Measurements from ENCODE around the gene BUB1. TPM values are rescaled to one million over a fixed set of nuclear protein-coding genes. Genes with fewer than 3 reads are reported as not detected.
A peak's percentile ranks its signal among the peaks of the same experiment; 100 is the strongest.
"Not testable (repeated sequence)": the region's sequence is repeated elsewhere in the genome, so short reads cannot be mapped to it uniquely, and the experiment has no call there.

Gene BUB1
- total RNA-seq, 3 donors from 2014 or later = 9.5 to 15.7 (median 15.4) TPM

- not testable (repeated sequence) for H3K27me3 Mint-ChIP-seq (ENCODE audit: low read depth); H3K36me3 Mint-ChIP-seq (ENCODE audit: insufficient read depth); H3K4me3 Mint-ChIP-seq; H3K4me1 Mint-ChIP-seq (ENCODE audit: low read depth); H3K9me3 Mint-ChIP-seq
- peak; percentile 67 to 68 for ATAC-seq
- DNase-seq = peak; percentile 40
Measured at GRCh38 chr2:110610613-110611250, 67.1 kb downstream of the BUB1 start.

GRCh38 chr2:110609843-110610612, 67.8 kb downstream of the BUB1 start:
- H3K4me1 Mint-ChIP-seq (ENCODE audit: low read depth); H3K4me3 Mint-ChIP-seq; H3K36me3 Mint-ChIP-seq (ENCODE audit: insufficient read depth); H3K9me3 Mint-ChIP-seq; DNase-seq; H3K27me3 Mint-ChIP-seq (ENCODE audit: low read depth): not testable (repeated sequence)
- ATAC-seq = peak; percentile 67 to 68

- not testable (repeated sequence) for H3K9me3 Mint-ChIP-seq; H3K4me1 Mint-ChIP-seq (ENCODE audit: low read depth); H3K36me3 Mint-ChIP-seq (ENCODE audit: insufficient read depth); DNase-seq; H3K27me3 Mint-ChIP-seq (ENCODE audit: low read depth); H3K4me3 Mint-ChIP-seq; ATAC-seq
Measured at GRCh38 chr2:110608788-110609502, 68.9 kb downstream of the BUB1 start.

- not testable (repeated sequence) for H3K4me1 Mint-ChIP-seq (ENCODE audit: low read depth); H3K9me3 Mint-ChIP-seq; H3K4me3 Mint-ChIP-seq; ATAC-seq; H3K27me3 Mint-ChIP-seq (ENCODE audit: low read depth); H3K36me3 Mint-ChIP-seq (ENCODE audit: insufficient read depth); DNase-seq
Measured at GRCh38 chr2:110605057-110605456, 72.8 kb downstream of the BUB1 start.

DNA sequence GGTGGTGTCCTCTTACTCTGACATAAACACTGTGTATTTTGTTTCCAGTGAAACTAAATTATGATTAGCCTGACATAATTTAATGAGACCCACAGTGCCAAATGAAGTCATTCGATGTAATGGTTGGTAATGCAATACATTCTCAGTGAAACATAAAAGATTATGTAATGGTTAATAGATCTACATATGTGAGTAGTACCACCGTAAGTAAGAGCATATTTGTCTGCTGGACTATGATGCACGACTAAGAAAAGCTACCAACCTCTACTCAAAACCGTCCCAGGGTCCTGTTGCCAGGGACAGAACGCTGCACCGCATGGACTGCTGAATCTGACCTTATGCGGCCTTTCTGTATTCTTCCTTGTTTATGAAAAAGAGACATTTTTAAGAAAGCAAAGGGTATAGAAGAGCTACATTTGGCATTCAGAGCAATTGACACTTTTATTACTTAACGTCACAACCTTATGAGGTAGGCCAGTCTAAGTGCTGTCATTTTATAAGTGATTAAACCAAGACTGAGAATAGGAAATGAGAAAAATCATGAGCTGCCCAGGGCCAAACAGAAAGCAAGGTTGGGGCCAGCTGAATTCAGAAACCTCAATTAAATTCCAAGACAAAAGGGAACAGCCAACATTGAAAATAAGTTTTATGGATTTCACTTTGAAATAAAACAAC, 73.8 kb downstream of the BUB1 start:
- not testable (repeated sequence) for H3K4me3 Mint-ChIP-seq; H3K27me3 Mint-ChIP-seq (ENCODE audit: low read depth); H3K9me3 Mint-ChIP-seq; DNase-seq; H3K4me1 Mint-ChIP-seq (ENCODE audit: low read depth); ATAC-seq; H3K36me3 Mint-ChIP-seq (ENCODE audit: insufficient read depth)

DNA sequence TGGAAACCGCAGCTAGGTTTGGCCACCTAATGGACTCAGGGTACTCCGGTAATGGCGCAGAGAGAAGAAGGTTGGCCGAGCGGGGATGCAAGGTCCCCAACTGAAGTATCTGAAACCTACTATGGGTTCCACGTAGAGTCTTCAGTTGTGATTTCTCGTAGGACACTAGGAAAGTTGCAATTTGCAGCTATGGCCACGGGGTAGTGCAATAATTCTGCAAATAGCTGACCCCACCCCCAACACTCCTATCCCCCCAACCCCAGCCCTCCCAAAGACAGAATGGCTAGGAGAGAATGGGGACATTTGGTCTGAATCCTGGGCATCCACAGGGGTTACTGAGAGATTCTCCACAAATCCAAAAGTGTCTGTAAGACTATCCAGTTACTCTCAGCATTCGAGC, 75.7 kb downstream of the BUB1 start:
- not testable (repeated sequence) for DNase-seq; ATAC-seq; H3K36me3 Mint-ChIP-seq (ENCODE audit: insufficient read depth); H3K4me1 Mint-ChIP-seq (ENCODE audit: low read depth); H3K27me3 Mint-ChIP-seq (ENCODE audit: low read depth); H3K4me3 Mint-ChIP-seq; H3K9me3 Mint-ChIP-seq

DNA sequence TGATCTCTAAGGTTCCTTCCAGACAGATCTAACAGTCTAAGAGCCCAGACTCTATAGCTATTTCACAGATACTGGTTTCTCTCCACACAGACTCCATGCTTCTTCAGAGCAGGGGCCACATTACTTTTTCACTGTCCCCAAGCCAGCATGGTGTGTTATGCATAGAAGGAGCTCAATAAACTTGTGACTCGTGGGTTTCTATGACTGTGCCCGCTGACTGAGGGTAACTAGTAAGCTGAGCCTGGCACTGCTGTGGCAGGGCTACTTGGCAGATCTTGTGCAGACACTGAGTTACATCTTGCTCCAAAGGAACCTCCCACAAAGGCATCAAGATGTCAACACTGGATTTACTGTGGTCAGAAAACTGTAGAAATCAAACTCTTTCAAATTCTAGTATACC, 85.9 kb downstream of the BUB1 start:
- not testable (repeated sequence) for ATAC-seq; H3K4me1 Mint-ChIP-seq (ENCODE audit: low read depth); H3K4me3 Mint-ChIP-seq; DNase-seq; H3K27me3 Mint-ChIP-seq (ENCODE audit: low read depth); H3K36me3 Mint-ChIP-seq (ENCODE audit: insufficient read depth); H3K9me3 Mint-ChIP-seq

GRCh38 chr2:110589677-110590330, 88.1 kb downstream of the BUB1 start:
- not testable (repeated sequence) for H3K27me3 Mint-ChIP-seq (ENCODE audit: low read depth); H3K4me1 Mint-ChIP-seq (ENCODE audit: low read depth); H3K4me3 Mint-ChIP-seq; H3K36me3 Mint-ChIP-seq (ENCODE audit: insufficient read depth); H3K9me3 Mint-ChIP-seq; DNase-seq; ATAC-seq

DNA sequence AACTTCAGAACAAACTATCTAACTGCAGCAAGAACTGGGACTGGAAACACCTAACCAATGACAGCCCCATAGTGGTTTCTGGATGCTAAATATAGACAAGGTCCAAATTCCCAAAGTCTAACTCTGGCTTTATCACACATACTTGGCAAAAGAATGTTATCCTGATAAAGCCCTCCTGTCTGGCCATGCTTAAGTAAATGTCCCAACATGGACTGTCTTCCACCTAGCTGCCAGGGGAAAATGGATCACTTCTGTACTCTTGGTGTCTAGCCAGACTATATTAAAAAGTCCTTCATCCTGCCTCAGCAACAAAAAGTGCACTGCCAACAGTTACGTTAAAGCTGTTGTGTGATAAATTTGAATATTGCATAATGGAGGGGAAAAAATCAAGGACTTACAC, 89.3 kb downstream of the BUB1 start:
- not testable (repeated sequence) for H3K9me3 Mint-ChIP-seq; ATAC-seq; H3K36me3 Mint-ChIP-seq (ENCODE audit: insufficient read depth); H3K4me3 Mint-ChIP-seq; H3K27me3 Mint-ChIP-seq (ENCODE audit: low read depth); DNase-seq; H3K4me1 Mint-ChIP-seq (ENCODE audit: low read depth)

Other genes with a start within 250 kb of the BUB1 start
- gene LIMS4, start 205.2 kb downstream of the BUB1 start, total RNA-seq = 1 to 10 TPM in 1 of 3 donors, under 1 TPM in 2; 0.24 to 1.2 (median 0.65) TPM
- 10 to 100 TPM in 2 of 3 donors, 1 to 10 TPM in 1; 7.4 to 20.4 (median 14.9) TPM for gene RGPD6, start 100.8 kb downstream of the BUB1 start, total RNA-seq
- under 1 TPM; 0.24 to 0.32 (median 0.30) TPM for gene ACOXL, start 54.5 kb upstream of the BUB1 start, total RNA-seq